Neural cell (in vitro differentiated cells): ENCODE results near the gene AP1S1. TPM values are rescaled to one million over a fixed set of nuclear protein-coding genes. Genes with fewer than 3 reads are reported as not detected.
"Not testable (repeated sequence)": the region's sequence is repeated elsewhere in the genome, so short reads cannot be mapped to it uniquely, and the experiment has no call there.

Experiments
- H2AFZ ChIP-seq: fragments of 200-600, 300-800 bp; sonication (generic), shearing (Covaris generic); 2 replicates; pipeline ENCODE4 v1.6.0; 2014; ENCODE audit warnings: low read depth, mild to moderate bottlenecking, antibody characterized with exemption, low read length, moderate library complexity
- H3F3A ChIP-seq: fragments of 200-600 bp; shearing (Covaris generic); 2 replicates; pipeline ENCODE4 v1.6.1; 2016; ENCODE audit warnings: mild to moderate bottlenecking, moderate library complexity, mixed read lengths, antibody characterized with exemption, low read length; ENCODE audit not compliant: insufficient read depth, poor library complexity, severe bottlenecking
- H3K27ac ChIP-seq: fragments of 200-600, 300-800 bp; sonication (generic), shearing (Covaris generic); 2 replicates; pipeline ENCODE4 v1.5.1; 2014; ENCODE audit warnings: mild to moderate bottlenecking, low read length, moderate library complexity
- H3K27me3 ChIP-seq: fragments of 300-800, 200-600 bp; sonication (generic), shearing (Covaris generic); 2 replicates; pipeline ENCODE4 v1.6.0; 2014; ENCODE audit warnings: mild to moderate bottlenecking, low read depth, low read length, moderate library complexity; ENCODE audit not compliant: insufficient read depth
- H3K36me3 ChIP-seq: fragments of 300-800, 200-600 bp; sonication (generic), shearing (Covaris generic); 2 replicates; pipeline ENCODE4 v1.5.1; 2014; ENCODE audit warnings: mild to moderate bottlenecking, antibody characterized with exemption, low read length, moderate library complexity; ENCODE audit not compliant: insufficient read depth
- H3K4me2 ChIP-seq: fragments of 300-800, 200-600 bp; sonication (generic), shearing (Covaris generic); 2 replicates; pipeline ENCODE4 v1.6.0; 2014; ENCODE audit warnings: mild to moderate bottlenecking, low read length
- H3K4me3 ChIP-seq: fragments of 300-800, 200-600 bp; sonication (generic), shearing (Covaris generic); 2 replicates; pipeline ENCODE4 v1.5.1; 2014; ENCODE audit warnings: mild to moderate bottlenecking, low read length, moderate library complexity
- H3K79me2 ChIP-seq: fragments of 200-600 bp; shearing (Covaris generic); replicated peaks from 2 replicates; pipeline ENCODE4 v1.6.0; 2014; ENCODE audit warnings: mild to moderate bottlenecking, low read length, moderate library complexity; ENCODE audit not compliant: insufficient read depth
- H3K9ac ChIP-seq: fragments of 300-800, 200-600 bp; sonication (generic), shearing (Covaris generic); 2 replicates; pipeline ENCODE4 v1.6.1; 2016; ENCODE audit warnings: mild to moderate bottlenecking, low read length, mixed read lengths
- H3K9me2 ChIP-seq: fragments of 200-600 bp; shearing (Covaris generic); 2 replicates; pipeline ENCODE4 v1.6.1; 2016; ENCODE audit warnings: mild to moderate bottlenecking, low read length, mixed read lengths; ENCODE audit not compliant: insufficient read depth
- H3K9me3 ChIP-seq: fragments of 200-600, 300-800 bp; sonication (generic), shearing (Covaris generic); 2 replicates; pipeline ENCODE4 v1.6.1; 2016; ENCODE audit warnings: mild to moderate bottlenecking, mixed run types, low read length, moderate library complexity, mixed read lengths
- H4K20me1 ChIP-seq: fragments of 200-600 bp; shearing (Covaris generic); 2 replicates; pipeline ENCODE4 v1.6.1; 2016; ENCODE audit warnings: mild to moderate bottlenecking, mixed run types; ENCODE audit not compliant: insufficient read depth
- CTCF ChIP-seq: fragments of 450-650 bp; IDR thresholded peaks from 2 replicates; pipeline ENCODE4 v1.5.1; 2014; ENCODE audit warnings: antibody characterized with exemption, mild to moderate bottlenecking, moderate library complexity; ENCODE audit not compliant: poor library complexity, severe bottlenecking
- EP300 ChIP-seq: fragments of 450-650 bp; conservative IDR thresholded peaks from 2 replicates; pipeline ENCODE4 v1.6.1; 2014; ENCODE audit warnings: antibody characterized with exemption, mild to moderate bottlenecking, moderate library complexity; ENCODE audit not compliant: poor library complexity, severe bottlenecking
- EZH2 ChIP-seq: fragments of 200-600, 300-800 bp; shearing (Covaris generic), sonication (generic); IDR thresholded peaks from 2 replicates; pipeline ENCODE4 v1.6.1; 2014; ENCODE audit warnings: antibody characterized with exemption, low read length, borderline replicate concordance, mild to moderate bottlenecking; ENCODE audit not compliant: insufficient read depth, poor library complexity, severe bottlenecking
- MXI1 ChIP-seq: fragments of 450-650 bp; conservative IDR thresholded peaks from 2 replicates; pipeline ENCODE4 v1.6.1; 2014; ENCODE audit warnings: antibody characterized with exemption, mild to moderate bottlenecking; ENCODE audit not compliant: poor library complexity, severe bottlenecking
- POLR2AphosphoS5 ChIP-seq: IDR thresholded peaks from 2 replicates; pipeline ENCODE4 v1.6.1; 2012
- RAD21 ChIP-seq: fragments of 450-650 bp; conservative IDR thresholded peaks from 2 replicates; pipeline ENCODE4 v1.6.1; 2014; ENCODE audit warnings: antibody characterized with exemption, mild to moderate bottlenecking, moderate library complexity
- REST ChIP-seq: IDR thresholded peaks from 2 replicates; pipeline ENCODE4 v1.6.1; 2012; ENCODE audit warnings: borderline replicate concordance
- SMC3 ChIP-seq: fragments of 450-650 bp; conservative IDR thresholded peaks from 2 replicates; pipeline ENCODE4 v1.6.1; 2014; ENCODE audit warnings: antibody characterized with exemption, mild to moderate bottlenecking, moderate library complexity; ENCODE audit not compliant: poor library complexity
- TAF1 ChIP-seq: IDR thresholded peaks from 2 replicates; pipeline ENCODE4 v1.6.1; 2012; ENCODE audit warnings: low read depth
- polyA plus RNA-seq: library from polyadenylated mRNA; depleted of rRNA; stranded (reverse); fragments of >200 nt; gene quantifications from 2 replicates; pipeline ENCODE4 v1.2.3, GENCODE V29; 2014

AP1S1 gene
- polyA plus RNA-seq, 1 donor from 2014 or later = 344 TPM

GRCh38 chr7:101129603-101130117, 24.6 kb upstream of the AP1S1 start:
- no peaks in the 10 kb centered on the region for H3K36me3 ChIP-seq
- no peak overlapping the region for H3K4me2 ChIP-seq
- TF ChIP-seq TAF1 (no peak), EP300 (no peak), MXI1 (no peak), RAD21 (no peak), EZH2 (no peak), SMC3 (no peak), CTCF (no peak), REST (no peak), POLR2AphosphoS5 (no peak)
- no peak overlapping the region for H3K27ac ChIP-seq
- H3F3A ChIP-seq = no peaks in the 10 kb centered on the region
- H3K4me3 ChIP-seq = no peak overlapping the region
- no peak overlapping the region for H3K9ac ChIP-seq
- no peaks in the 10 kb centered on the region for H3K79me2 ChIP-seq
- H3K9me2 ChIP-seq = no peaks in the 10 kb centered on the region
- H4K20me1 ChIP-seq = no peaks in the 10 kb centered on the region
- no peak overlapping the region for H2AFZ ChIP-seq
- no peaks in the 10 kb centered on the region for H3K27me3 ChIP-seq
- no peaks in the 10 kb centered on the region for H3K9me3 ChIP-seq

- not testable (repeated sequence) for H4K20me1 ChIP-seq, H3K4me2 ChIP-seq, H3K27me3 ChIP-seq, H3K79me2 ChIP-seq, H2AFZ ChIP-seq, H3K9ac ChIP-seq, H3K36me3 ChIP-seq, H3K27ac ChIP-seq, H3K9me2 ChIP-seq, H3K9me3 ChIP-seq, H3F3A ChIP-seq, H3K4me3 ChIP-seq
These were observed 21.4 kb upstream of the AP1S1 start for GRCh38 chr7:101132626-101133600.
